Pancreas (tissue), 10 donors: ENCODE results near the gene SLC26A9. TPM values are rescaled to one million over a fixed set of nuclear protein-coding genes. Genes with fewer than 3 reads are reported as not detected.

Experiments
- ATAC-seq, 4 donors: fragments of 200-7000 bp; cut with Tn5 transposase; one replicate each; pipeline versions ENCODE4 v1.8.0 to v1.9.1; 2020; ENCODE audit warnings: mild to moderate bottlenecking in 4 of 4, moderate library complexity in 4 of 4
- DNase-seq, 6 donors: peaks; one replicate each; pipeline ENCODE4 v3.0.0-alpha.2; 2020
- FAIRE-seq: peaks from 2 replicates; lab custom pipeline; 2012; peaks lifted over from hg19 to GRCh38; lab: Jason Lieb, UNC
- H3K27ac ChIP-seq, 4 donors: fragments of 200-600 bp; sonication (generic); 1 replicate in 3 of 4; 2 replicates in 1 of 4; pipeline versions ENCODE4 v1.5.0 to v1.8.0; 2020
- H3K27me3 ChIP-seq, 4 donors: fragments of 200-600 bp; one replicate each; pipeline ENCODE4 v1.8.0; 2021
- H3K36me3 ChIP-seq, 3 donors: fragments of 200-600 bp; sonication (generic) in 1 of 3; one replicate each; pipeline versions ENCODE4 v1.5.0 to v1.8.0; 2020 to 2021
- H3K4me1 ChIP-seq, 3 donors: fragments of 200-600 bp; one replicate each; pipeline ENCODE4 v1.8.0; 2021
- H3K4me3 ChIP-seq, 4 donors: fragments of 200-600 bp; sonication (generic) in 2 of 4; one replicate each; pipeline versions ENCODE4 v1.5.0 to v1.8.0; 2020 to 2021
- H3K9me3 ChIP-seq, 4 donors: fragments of 200-600 bp; one replicate each; pipeline ENCODE4 v1.8.0; 2021
- WGBS, 2 donors: extraction: QIAGEN DNeasy Blood & Tissue Kit; methylation state at CpG; one replicate each; pipeline ENCODE4 v1.1.7; 2013; 5-methylcytosine and 5-hydroxymethylcytosine counted together
- intact Hi-C, 3 donors: fragments of 100-400 bp; cut with DNase I; formaldehyde crosslinking; loops; one replicate each; pipeline versions ENCODE4 v1.11.1 to v1.14.2; 2022
- polyA plus RNA-seq, 2 donors: library from polyadenylated mRNA; stranded (reverse); fragments of 200-250 nt; gene quantifications; one replicate each; pipeline ENCODE4 v1.2.3, GENCODE V29; 2013
- total RNA-seq, 6 donors: library from RNA; stranded (reverse); fragmentation: NEBNext Ultra II Directional in 4 of 6; extraction: Animal tissue kit (Norgen Biotek cat#: 25700) in 4 of 6; gene quantifications; one replicate each; pipeline versions ENCODE4 v1.2.1 to v1.2.4, GENCODE V29; 2021 to 2023
- TF ChIP-seq, protein P1 (sequence below), 4 donors: fragments of 200-600 bp; sonication (generic) in 3 of 4; IDR thresholded peaks; one replicate each; pipeline versions ENCODE4 v1.5.0 to v1.8.0; 2021; ENCODE audit warnings: antibody characterized with exemption in 4 of 4
- donor health status: healthy with polysubstance abuse.
- donor health status: DM: no; HTN: no; CAD: no; lungs with moderate emphysema.
- donor health status: DM: no; HTN: no; CAD: no.
- donor health status: control.
- donor health status: control.
- donor health status: Bipolar disorder and iron deficiency.
- donor health status: DM: yes; HTN: yes; CAD: no.
- donor health status: DM: no; HTN: no; CAD: no.
- donor health status: DM: no; HTN: no; CAD: no.
- donor health status: DM: yes; HTN: yes; CAD: no.

The SLC26A9 gene
- total and polyA plus RNA-seq, 8 donors: 0.56 to 6.5 (median 1.2) TPM

DNA sequence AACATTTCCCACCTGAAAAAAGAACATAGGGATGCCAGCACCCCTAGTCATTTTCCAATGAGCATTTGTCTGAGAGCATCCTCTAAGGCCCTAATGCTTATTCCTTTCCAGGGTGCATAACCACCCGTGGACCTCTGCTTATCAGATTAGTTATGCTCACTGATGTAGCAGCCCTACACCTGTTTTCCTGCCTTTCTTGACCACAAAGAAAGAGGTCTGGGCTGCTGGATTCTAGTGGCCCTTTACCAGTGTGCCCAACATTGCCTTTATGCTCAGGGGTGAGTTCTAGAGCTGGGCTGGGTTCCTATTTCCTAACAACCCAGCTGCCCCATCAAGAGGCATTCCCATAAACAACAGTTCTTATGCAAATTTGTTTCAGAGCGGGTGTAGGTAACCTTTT lies 73.0 kb downstream of the SLC26A9 start:
- ATAC-seq (no peak), DNase-seq (no peak), FAIRE-seq (no peak)
- Histone ChIP-seq H3K9me3 (no peaks in the 10 kb centered on the region), H3K27me3 (no peaks in the 10 kb centered on the region), H3K27ac (no peak overlapping the region), H3K4me3 (no peak overlapping the region), H3K4me1 (peaks cover 4 to 5% (median 5%) of the 10 kb centered on the region in 3 donors), H3K36me3 (no peaks in the 10 kb centered on the region)
- TF ChIP-seq, protein P1, sequence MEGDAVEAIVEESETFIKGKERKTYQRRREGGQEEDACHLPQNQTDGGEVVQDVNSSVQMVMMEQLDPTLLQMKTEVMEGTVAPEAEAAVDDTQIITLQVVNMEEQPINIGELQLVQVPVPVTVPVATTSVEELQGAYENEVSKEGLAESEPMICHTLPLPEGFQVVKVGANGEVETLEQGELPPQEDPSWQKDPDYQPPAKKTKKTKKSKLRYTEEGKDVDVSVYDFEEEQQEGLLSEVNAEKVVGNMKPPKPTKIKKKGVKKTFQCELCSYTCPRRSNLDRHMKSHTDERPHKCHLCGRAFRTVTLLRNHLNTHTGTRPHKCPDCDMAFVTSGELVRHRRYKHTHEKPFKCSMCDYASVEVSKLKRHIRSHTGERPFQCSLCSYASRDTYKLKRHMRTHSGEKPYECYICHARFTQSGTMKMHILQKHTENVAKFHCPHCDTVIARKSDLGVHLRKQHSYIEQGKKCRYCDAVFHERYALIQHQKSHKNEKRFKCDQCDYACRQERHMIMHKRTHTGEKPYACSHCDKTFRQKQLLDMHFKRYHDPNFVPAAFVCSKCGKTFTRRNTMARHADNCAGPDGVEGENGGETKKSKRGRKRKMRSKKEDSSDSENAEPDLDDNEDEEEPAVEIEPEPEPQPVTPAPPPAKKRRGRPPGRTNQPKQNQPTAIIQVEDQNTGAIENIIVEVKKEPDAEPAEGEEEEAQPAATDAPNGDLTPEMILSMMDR (IDR thresholded peaks at IDR 0.05): no peak
- intact Hi-C loops: no loop called here
- WGBS, 2 donors: 46 to 48% methylated on average over 2 of the region's 2 CpGs

Other genes starting within 250 kb of the SLC26A9 start
- gene NUCKS1, start 193.3 kb downstream of the SLC26A9 start, total RNA-seq: 10 to 100 TPM; 33.0 to 69.6 (median 53.5) TPM
- 10 to 100 TPM; 15.1 to 91.4 TPM for gene NUCKS1, start 193.3 kb downstream of the SLC26A9 start, polyA plus RNA-seq
- 10 to 100 TPM in 2 of 6 donors, 1 to 10 TPM in 4; 5.4 to 12.2 (median 7.0) TPM for gene RAB29, start 168.0 kb downstream of the SLC26A9 start, total RNA-seq
- gene RAB29, start 168.0 kb downstream of the SLC26A9 start, polyA plus RNA-seq: 10 to 100 TPM in 1 of 2 donors, 1 to 10 TPM in 1; 6.5 to 10.8 TPM
- 10 to 100 TPM; 27.7 to 57.7 (median 41.1) TPM for gene SLC41A1, start 130.3 kb downstream of the SLC26A9 start, total RNA-seq
- gene SLC41A1, start 130.3 kb downstream of the SLC26A9 start, polyA plus RNA-seq: 10 to 100 TPM; 20.7 to 27.4 TPM
- gene PM20D1, start 93.3 kb downstream of the SLC26A9 start, total RNA-seq: 10 to 100 TPM; 19.1 to 54.6 (median 24.1) TPM
- 10 to 100 TPM in 1 of 2 donors, 1 to 10 TPM in 1; 5.6 to 15.8 TPM for gene PM20D1, start 93.3 kb downstream of the SLC26A9 start, polyA plus RNA-seq
- 1 to 10 TPM in 2 of 6 donors, under 1 TPM in 4; 0.24 to 4.0 (median 0.41) TPM for gene RAB7B, start 59.9 kb upstream of the SLC26A9 start, total RNA-seq
- under 1 TPM; 0.73 to 0.95 TPM for gene RAB7B, start 59.9 kb upstream of the SLC26A9 start, polyA plus RNA-seq
- 10 to 100 TPM in 1 of 6 donors, 1 to 10 TPM in 3, under 1 TPM in 2; 0.51 to 42.4 (median 4.8) TPM for gene CTSE, start 80.4 kb upstream of the SLC26A9 start, total RNA-seq
- gene CTSE, start 80.4 kb upstream of the SLC26A9 start, polyA plus RNA-seq: 1 to 10 TPM in 1 of 2 donors, under 1 TPM in 1; 0.63 to 3.8 TPM
- gene RHEX, start 109.7 kb upstream of the SLC26A9 start, total RNA-seq: 1 to 10 TPM in 2 of 6 donors, under 1 TPM in 4; 0.35 to 2.3 (median 0.56) TPM
- gene RHEX, start 109.7 kb upstream of the SLC26A9 start, polyA plus RNA-seq: 1 to 10 TPM in 1 of 2 donors, under 1 TPM in 1; 0.72 to 1.0 TPM
- gene AVPR1B, start 173.9 kb upstream of the SLC26A9 start, total RNA-seq: under 1 TPM; 0.13 to 0.43 (median 0.24) TPM
- gene AVPR1B, start 173.9 kb upstream of the SLC26A9 start, polyA plus RNA-seq: 1 to 10 TPM in 1 of 2 donors, under 1 TPM in 1; 0.68 to 1.1 TPM